Fibroblast of the aortic adventitia (primary cell): ENCODE results near the gene SLC4A5. TPM values are rescaled to one million over a fixed set of nuclear protein-coding genes. Genes with fewer than 3 reads are reported as not detected.
"Not testable (repeated sequence)": the region's sequence is repeated elsewhere in the genome, so short reads cannot be mapped to it uniquely, and the experiment has no call there.

ENCODE experiments used
- DNase-seq: peaks from one replicate; pipeline ENCODE4 v3.0.0-alpha.2; 2010; ENCODE audit warnings: low read depth
- H3K4me3 ChIP-seq: 2 replicates; pipeline ENCODE4 v1.5.1; 2011; ENCODE audit warnings: low read depth, mild to moderate bottlenecking, control low read depth, low read length, moderate library complexity
- total RNA-seq: library from RNA; depleted of rRNA; stranded (reverse); fragments of >200 nt; gene quantifications from 2 replicates; pipeline ENCODE4 v1.2.3, GENCODE V29; 2012; ENCODE audit warnings: low replicate concordance
- TF ChIP-seq, protein P1 (sequence below): IDR thresholded peaks from 2 replicates; pipeline ENCODE4 v1.5.1; 2011; ENCODE audit warnings: mild to moderate bottlenecking, low read length, control low read depth, inconsistent platforms; ENCODE audit not compliant: insufficient read depth

Gene SLC4A5
- total RNA-seq, 1 donor, result 0.45 TPM

DNA sequence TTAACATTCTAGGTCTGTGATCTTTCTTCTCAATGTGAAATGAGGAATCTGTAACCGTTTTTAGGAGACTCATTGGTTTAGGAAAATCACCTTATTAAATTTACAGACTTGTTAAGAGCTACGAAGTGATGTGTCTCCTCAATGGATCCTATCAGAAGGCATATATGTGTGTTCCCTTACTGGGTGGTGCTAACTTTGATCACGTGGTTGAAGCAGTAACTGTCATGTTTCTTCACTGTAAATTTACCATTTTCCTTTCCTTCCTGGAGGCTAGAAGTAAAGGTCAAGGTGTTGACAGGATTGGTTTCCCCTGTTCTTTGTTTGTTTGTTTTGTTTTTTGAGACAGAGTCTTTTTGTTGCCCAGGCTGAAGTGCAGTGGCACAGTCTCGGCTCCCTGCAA, 146.2 kb downstream of the SLC4A5 start:
- TF ChIP-seq, protein P1, sequence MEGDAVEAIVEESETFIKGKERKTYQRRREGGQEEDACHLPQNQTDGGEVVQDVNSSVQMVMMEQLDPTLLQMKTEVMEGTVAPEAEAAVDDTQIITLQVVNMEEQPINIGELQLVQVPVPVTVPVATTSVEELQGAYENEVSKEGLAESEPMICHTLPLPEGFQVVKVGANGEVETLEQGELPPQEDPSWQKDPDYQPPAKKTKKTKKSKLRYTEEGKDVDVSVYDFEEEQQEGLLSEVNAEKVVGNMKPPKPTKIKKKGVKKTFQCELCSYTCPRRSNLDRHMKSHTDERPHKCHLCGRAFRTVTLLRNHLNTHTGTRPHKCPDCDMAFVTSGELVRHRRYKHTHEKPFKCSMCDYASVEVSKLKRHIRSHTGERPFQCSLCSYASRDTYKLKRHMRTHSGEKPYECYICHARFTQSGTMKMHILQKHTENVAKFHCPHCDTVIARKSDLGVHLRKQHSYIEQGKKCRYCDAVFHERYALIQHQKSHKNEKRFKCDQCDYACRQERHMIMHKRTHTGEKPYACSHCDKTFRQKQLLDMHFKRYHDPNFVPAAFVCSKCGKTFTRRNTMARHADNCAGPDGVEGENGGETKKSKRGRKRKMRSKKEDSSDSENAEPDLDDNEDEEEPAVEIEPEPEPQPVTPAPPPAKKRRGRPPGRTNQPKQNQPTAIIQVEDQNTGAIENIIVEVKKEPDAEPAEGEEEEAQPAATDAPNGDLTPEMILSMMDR, result no peak
- DNase-seq, result no peak
- H3K4me3 ChIP-seq, result no peak overlapping the region

- no peak for DNase-seq
- TF ChIP-seq, protein P1, result no peak
- no peak overlapping the region for H3K4me3 ChIP-seq
Observed at GRCh38 chr2:74194799-74195198, 148.4 kb downstream of the SLC4A5 start.

- H3K4me3 ChIP-seq, result no peak overlapping the region
- no peak for DNase-seq
- TF ChIP-seq, protein P1, result no peak
Observed at GRCh38 chr2:74191596-74192380, 151.4 kb downstream of the SLC4A5 start.

- TF ChIP-seq, protein P1, result no peak
- H3K4me3 ChIP-seq, result no peak overlapping the region
- no peak for DNase-seq
Observed at GRCh38 chr2:74188696-74189095, 154.5 kb downstream of the SLC4A5 start.

GRCh38 chr2:74188018-74188601, 155.1 kb downstream of the SLC4A5 start:
- peak; percentile 63 for DNase-seq
- H3K4me3 ChIP-seq, result no peak overlapping the region
- TF ChIP-seq, protein P1, result no peak

GRCh38 chr2:74186706-74187105, 156.5 kb downstream of the SLC4A5 start:
- DNase-seq, H3K4me3 ChIP-seq: not testable (repeated sequence)

- no peak for DNase-seq
- H3K4me3 ChIP-seq, result no peak overlapping the region
- TF ChIP-seq, protein P1, result no peak
Observed at GRCh38 chr2:74186038-74186437, 157.2 kb downstream of the SLC4A5 start.
